ENCODE results near the gene TCEANC.

Gene TCEANC

GRCh38 chrX:13693341-13693961 is 40.5 kb downstream of the TCEANC start:
- peak; percentile 48 for DNase-seq

GRCh38 chrX:13694359-13694758 is 41.4 kb downstream of the TCEANC start:
- DNase-seq: peak; percentile 6

- no peak for DNase-seq
Observed at GRCh38 chrX:13694983-13695382, 42.0 kb downstream of the TCEANC start.

DNA sequence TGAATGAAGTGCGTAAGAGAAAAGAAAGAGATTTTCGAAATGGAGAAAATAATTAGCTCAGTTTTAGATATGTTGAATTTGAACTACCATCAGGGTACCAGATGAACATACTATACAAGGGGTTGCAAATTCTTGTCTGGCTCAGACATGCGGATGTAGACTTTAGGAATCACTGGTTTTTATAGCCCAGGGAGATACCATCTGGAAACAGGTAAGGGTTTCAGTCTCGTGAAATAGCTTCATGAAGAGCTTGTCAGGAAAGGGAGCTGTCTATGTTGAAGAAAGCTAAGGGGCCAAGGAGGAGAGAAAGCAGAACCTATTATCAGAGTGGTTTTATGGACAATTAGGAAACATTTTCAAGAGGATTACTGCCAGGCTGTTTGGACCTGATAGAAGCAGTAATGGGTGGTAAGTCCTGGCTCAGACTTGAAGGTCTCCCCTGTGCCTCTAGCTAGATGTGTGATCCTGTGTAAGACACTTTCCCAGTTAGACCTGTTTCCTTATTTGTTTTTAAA is 42.7 kb downstream of the TCEANC start:
- DNase-seq: no peak

DNA sequence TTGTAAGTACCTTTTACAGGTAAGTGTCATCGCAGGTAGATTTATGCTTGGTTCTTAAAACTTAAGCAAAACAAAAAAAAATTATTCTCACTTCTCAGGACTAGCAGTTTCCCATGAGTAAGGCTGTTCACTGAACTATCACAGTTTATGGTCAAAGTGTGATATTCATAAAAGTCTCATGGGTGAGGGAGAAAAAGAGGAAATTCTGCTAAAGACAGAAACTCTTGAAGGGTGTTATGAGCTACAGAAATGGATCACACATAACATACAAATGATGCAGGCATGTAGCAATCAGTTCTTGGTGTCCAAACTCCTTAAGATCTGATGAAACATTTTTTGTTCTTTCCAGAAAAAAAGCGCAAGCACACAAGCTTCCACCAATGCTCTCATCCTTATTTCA is 44.5 kb downstream of the TCEANC start:
- DNase-seq: no peak

GRCh38 chrX:13697976-13698375 is 45.0 kb downstream of the TCEANC start:
- DNase-seq: no peak

DNA sequence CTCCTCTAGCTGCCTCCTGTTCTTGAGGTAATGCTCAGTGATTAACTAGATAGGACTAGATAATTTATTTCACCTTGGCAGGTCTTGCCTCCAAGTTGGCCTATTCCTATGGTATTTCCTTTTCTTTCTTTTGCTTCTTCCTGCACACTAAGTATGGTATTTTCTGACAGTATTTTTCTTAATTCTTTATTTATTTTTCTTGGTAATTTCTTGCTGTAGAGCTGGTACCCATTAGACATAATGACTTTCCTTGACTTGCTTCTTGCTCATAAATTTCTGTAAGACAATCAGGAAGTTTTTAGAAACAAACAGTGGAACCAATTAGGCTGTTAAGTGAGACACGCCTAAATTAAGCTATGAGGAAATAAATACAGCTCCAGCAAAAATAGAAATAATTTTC is 45.5 kb downstream of the TCEANC start:
- no peak for DNase-seq

DNA sequence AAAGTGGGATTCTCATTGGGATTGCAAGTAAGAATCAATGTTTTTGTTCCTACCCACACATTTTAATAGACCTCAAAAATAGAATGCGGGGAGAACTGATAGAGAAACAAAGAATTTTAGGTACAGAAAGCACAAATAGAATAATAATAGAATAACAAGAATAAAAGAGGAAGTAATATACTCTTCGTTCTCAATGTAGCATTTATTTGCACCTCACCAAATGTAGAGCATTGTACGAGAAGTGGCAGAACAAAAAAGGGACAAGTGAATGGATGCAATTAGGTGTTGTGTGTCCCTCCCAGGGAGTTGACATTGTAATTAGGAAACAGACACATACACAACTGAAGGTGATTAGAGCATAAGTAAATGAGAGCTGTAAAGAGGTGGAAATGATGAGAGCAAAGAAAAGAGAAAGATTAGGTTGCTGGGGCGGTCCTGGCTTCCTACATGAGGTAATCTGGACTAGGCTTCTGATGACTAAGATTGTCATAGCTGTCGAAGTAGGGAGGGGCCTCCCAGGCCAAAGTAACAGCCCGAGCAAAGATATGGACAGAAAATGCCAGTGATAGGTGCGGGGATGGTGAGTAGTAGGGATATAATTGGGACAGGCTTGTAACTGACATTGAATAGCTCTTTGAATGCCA is 46.4 kb downstream of the TCEANC start:
- DNase-seq: no peak

DNA sequence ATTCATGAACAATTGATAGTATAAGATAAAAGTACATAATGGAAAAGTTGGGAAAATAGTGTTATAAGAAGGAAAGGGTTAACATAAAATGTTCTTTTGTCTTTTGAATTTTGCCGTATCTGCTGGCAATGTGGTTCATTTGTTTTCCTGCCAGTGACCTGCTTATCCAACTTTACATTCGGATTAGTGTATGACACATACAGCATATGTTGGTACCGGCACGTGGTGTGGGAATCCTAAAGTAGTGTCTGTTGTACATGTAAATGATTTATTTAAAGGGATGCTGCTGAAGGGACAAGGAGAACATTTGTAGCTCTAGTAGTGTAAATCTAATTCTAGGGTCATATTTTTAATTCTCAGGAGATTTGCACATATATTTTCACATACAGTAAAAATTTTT is 47.4 kb downstream of the TCEANC start:
- no peak for DNase-seq

DNA sequence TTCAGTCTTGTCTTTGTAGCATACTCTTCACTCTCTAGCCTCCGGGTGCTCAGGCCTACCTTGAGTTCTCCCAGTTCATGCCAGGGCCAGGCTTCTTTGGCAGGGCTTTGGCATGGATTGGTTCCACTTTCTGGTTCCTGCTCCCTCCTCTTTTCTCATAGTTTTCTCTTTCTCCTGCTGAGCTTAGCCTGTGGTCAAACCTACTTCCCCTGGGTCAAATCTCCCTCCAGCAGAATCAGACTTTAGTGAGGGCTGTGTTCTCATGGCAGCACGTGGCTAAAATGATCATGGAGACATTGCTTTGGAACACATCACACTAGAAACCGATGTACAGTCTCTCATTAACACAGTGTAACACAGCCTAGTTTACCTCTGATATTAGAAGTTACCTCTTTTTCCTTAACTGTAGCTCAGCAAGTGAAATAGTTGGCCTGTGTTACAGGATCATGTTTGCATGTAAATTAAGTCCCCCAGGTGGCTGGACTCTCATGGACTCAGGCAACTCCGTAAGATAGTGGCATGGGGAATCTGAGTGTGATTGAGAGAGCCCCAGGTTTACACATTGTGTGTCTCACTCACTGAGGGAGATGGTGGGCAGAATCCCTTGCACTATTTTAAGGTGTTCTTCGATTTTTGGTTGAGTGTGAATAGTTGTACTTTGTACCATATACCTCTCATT is 49.3 kb downstream of the TCEANC start:
- no peak for DNase-seq

DNA sequence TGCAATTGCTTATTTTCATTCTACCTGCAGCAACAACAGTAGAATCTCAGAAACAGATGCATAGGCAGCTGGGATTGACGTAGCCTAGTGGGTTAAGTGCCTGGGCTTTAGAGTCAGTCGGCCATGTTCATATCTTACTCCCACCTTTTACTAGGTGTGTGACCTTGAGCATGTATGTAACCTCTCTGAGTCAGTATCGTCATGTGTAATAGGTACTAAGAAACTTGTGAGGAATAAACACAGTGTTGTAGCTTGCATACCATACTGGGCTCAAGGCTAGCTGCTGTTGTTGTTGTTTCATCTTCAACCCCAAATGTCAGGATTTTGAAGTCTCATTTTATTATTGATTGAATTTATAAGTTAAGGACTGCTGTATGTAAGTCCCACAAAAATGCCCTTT is 50.2 kb downstream of the TCEANC start:
- DNase-seq: no peak

DNA sequence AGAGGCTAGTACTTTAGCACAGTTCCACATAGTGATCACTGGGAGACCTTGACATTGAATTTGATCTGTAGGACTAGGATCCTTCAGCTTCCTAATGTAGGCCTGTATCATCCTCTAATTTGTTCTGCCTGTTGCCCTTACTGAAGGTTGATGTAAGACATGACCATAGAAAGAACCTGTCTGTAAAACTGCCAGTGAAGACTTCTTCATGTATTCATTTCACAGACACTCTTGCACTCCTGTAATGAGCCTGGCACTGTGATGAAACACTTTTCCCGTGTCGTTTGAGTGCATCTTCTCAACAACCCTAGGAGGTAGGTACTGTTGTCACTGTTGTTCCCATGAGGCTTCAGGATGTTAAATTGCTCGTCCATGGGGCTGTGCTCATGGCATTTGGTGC is 50.6 kb downstream of the TCEANC start:
- DNase-seq: no peak

GRCh38 chrX:13711141-13711540 is 58.2 kb downstream of the TCEANC start:
- DNase-seq: no peak
